GM12875 (cell line): Measurements from ENCODE around the gene ARHGEF10L.

Experiments
- H3K4me3 ChIP-seq: one replicate; pipeline ENCODE4 v1.5.1; 2011; ENCODE audit warnings: low read depth, low read length, control low read depth
- CTCF ChIP-seq: IDR thresholded peaks from 2 replicates; pipeline ENCODE4 v1.5.1; 2011; ENCODE audit warnings: low read depth, mild to moderate bottlenecking, control low read depth, inconsistent platforms, low read length, moderate library complexity, borderline replicate concordance; ENCODE audit not compliant: insufficient read depth

ARHGEF10L gene

GRCh38 chr1:17673329-17674072 lies 134.0 kb downstream of the ARHGEF10L start:
- TF ChIP-seq CTCF: no peak
- H3K4me3 ChIP-seq: no peak overlapping the region

- no peak overlapping the region for H3K4me3 ChIP-seq
- no peak for TF ChIP-seq CTCF
Observed at GRCh38 chr1:17674726-17675500, 135.4 kb downstream of the ARHGEF10L start.

GRCh38 chr1:17675744-17676143 lies 136.2 kb downstream of the ARHGEF10L start:
- TF ChIP-seq CTCF: no peak

GRCh38 chr1:17676387-17677060 lies 137.0 kb downstream of the ARHGEF10L start:
- H3K4me3 ChIP-seq: no peak overlapping the region
- TF ChIP-seq CTCF: no peak

More at GRCh38 chr1:17675744-17676143, 136.2 kb downstream of the ARHGEF10L start:
- no peak overlapping the region for H3K4me3 ChIP-seq

- H3K4me3 ChIP-seq: no peak overlapping the region
- no peak for TF ChIP-seq CTCF
Observed at GRCh38 chr1:17678011-17678410, 138.5 kb downstream of the ARHGEF10L start.

GRCh38 chr1:17679856-17680255 lies 140.4 kb downstream of the ARHGEF10L start:
- no peak for TF ChIP-seq CTCF
- no peak overlapping the region for H3K4me3 ChIP-seq

- no peak for TF ChIP-seq CTCF
- H3K4me3 ChIP-seq: no peak overlapping the region
Observed at GRCh38 chr1:17680308-17680707, 140.8 kb downstream of the ARHGEF10L start.
